Right ventricle myocardium superior (tissue), 1 donor: ENCODE measurements around the gene HTD2. TPM values are rescaled to one million over a fixed set of nuclear protein-coding genes. Genes with fewer than 3 reads are reported as not detected.

Experiments used
- ATAC-seq: fragments of 200-7000 bp; cut with Tn5 transposase; one replicate; pipeline ENCODE4 v1.9.1; 2020; ENCODE audit warnings: mild to moderate bottlenecking; ENCODE audit not compliant: poor library complexity
- DNase-seq: peaks from one replicate; pipeline ENCODE4 v3.0.0-alpha.2; 2020
- intact Hi-C: fragments of 100-400 bp; cut with DNase I; formaldehyde crosslinking; loops from one replicate; pipeline ENCODE4 v1.11.2; 2022
- total RNA-seq: library from RNA; stranded (reverse); fragmentation: NEBNext Ultra II Directional; extraction: Animal tissue kit (Norgen Biotek cat#: 25700); gene quantifications from one replicate; pipeline ENCODE4 v1.2.1, GENCODE V29; 2021
- donor health status: DM: no; HTN: yes; CAD: no; lungs with severe emphysema.

Gene HTD2
- total RNA-seq, 1 donor from 2014 or later = 12.0 TPM

- DNase-seq (no peak), ATAC-seq (no peak)
- intact Hi-C loops = no loop called here
Observed at GRCh38 chr3:58347984-58348383, 41.7 kb downstream of the HTD2 start.

- no peak for DNase-seq
- peak; percentile 12 for ATAC-seq
Observed at GRCh38 chr3:58349792-58350626, 43.7 kb downstream of the HTD2 start.

GRCh38 chr3:58350627-58351013 is 44.3 kb downstream of the HTD2 start:
- ATAC-seq (peak; percentile 36), DNase-seq (no peak)
- intact Hi-C loops = no loop called here

More at GRCh38 chr3:58349792-58350626, 43.7 kb downstream of the HTD2 start:
- intact Hi-C loops = no loop called here

- no peak for DNase-seq
- no peak for ATAC-seq
- intact Hi-C loops = no loop called here
Observed at GRCh38 chr3:58351920-58352319, 45.6 kb downstream of the HTD2 start.

GRCh38 chr3:58352626-58353025 is 46.3 kb downstream of the HTD2 start:
- no peak for ATAC-seq
- DNase-seq = no peak
- intact Hi-C loops = no loop called here

- intact Hi-C loops = no loop called here
- DNase-seq (no peak), ATAC-seq (peak; percentile 16)
Observed at GRCh38 chr3:58353722-58354553, 47.6 kb downstream of the HTD2 start.

- ATAC-seq = no peak
- intact Hi-C loops = no loop called here
Observed at GRCh38 chr3:58355179-58355578, 48.9 kb downstream of the HTD2 start.

GRCh38 chr3:58356054-58356453 is 49.7 kb downstream of the HTD2 start:
- ATAC-seq (peak; percentile 39), DNase-seq (no peak)
- intact Hi-C loops = no loop called here

More at GRCh38 chr3:58355179-58355578, 48.9 kb downstream of the HTD2 start:
- no peak for DNase-seq

- DNase-seq = no peak
Observed at GRCh38 chr3:58357402-58357801, 51.1 kb downstream of the HTD2 start.

GRCh38 chr3:58358092-58358491 is 51.8 kb downstream of the HTD2 start:
- DNase-seq (no peak), ATAC-seq (no peak)
- intact Hi-C loops = no loop called here

More at GRCh38 chr3:58357402-58357801, 51.1 kb downstream of the HTD2 start:
- intact Hi-C loops = no loop called here
- no peak for ATAC-seq

- no peak for ATAC-seq
- no peak for DNase-seq
- intact Hi-C loops = no loop called here
Observed at GRCh38 chr3:58358808-58359207, 52.5 kb downstream of the HTD2 start.

- intact Hi-C loops = no loop called here
- no peak for ATAC-seq
- no peak for DNase-seq
Observed at GRCh38 chr3:58359621-58360020, 53.3 kb downstream of the HTD2 start.

GRCh38 chr3:58361866-58362265 is 55.5 kb downstream of the HTD2 start:
- no peak for ATAC-seq
- intact Hi-C loops = no loop called here
- no peak for DNase-seq

- DNase-seq (no peak), ATAC-seq (no peak)
- intact Hi-C loops = no loop called here
Observed at GRCh38 chr3:58366699-58367098, 60.4 kb downstream of the HTD2 start.

GRCh38 chr3:58369038-58369437 is 62.7 kb downstream of the HTD2 start:
- no peak for DNase-seq
- intact Hi-C loops = no loop called here
- no peak for ATAC-seq

Other genes starting within 250 kb of the HTD2 start
- 3.7 TPM for gene DNASE1L3, start 95.5 kb upstream of the HTD2 start, total RNA-seq
- gene ABHD6, start 68.7 kb upstream of the HTD2 start, total RNA-seq = 8.3 TPM
- gene RPP14, start 275 bp upstream of the HTD2 start, total RNA-seq = 22.5 TPM
- 12.0 TPM for gene PXK, start 26.4 kb downstream of the HTD2 start, total RNA-seq
- gene PDHB, start 127.3 kb downstream of the HTD2 start, total RNA-seq = 209 TPM
- 6.9 TPM for gene KCTD6, start 185.6 kb downstream of the HTD2 start, total RNA-seq
- gene ACOX2, start 230.7 kb downstream of the HTD2 start, total RNA-seq = 33.3 TPM